Activated naive CD4-positive, alpha-beta T cell treated with anti-CD3 and anti-CD28 coated beads, Interleukin-2, amount 50 U/mL, for 72 hours (primary cell): Measurements from ENCODE around the gene COPS9. TPM values are rescaled to one million over a fixed set of nuclear protein-coding genes. Genes with fewer than 3 reads are reported as not detected.

Source experiments
- ATAC-seq, 2 donors: fragments of 150-1000 bp; cut with Tn5 transposase; 2 replicates each; pipeline ENCODE4 v1.10.0; 2021; ENCODE audit warnings: mild to moderate bottlenecking in 2 of 2, moderate library complexity in 2 of 2
- DNase-seq, 2 donors: peaks; one replicate each; pipeline ENCODE4 v3.0.0; 2021 to 2022; ENCODE audit warnings: low spot score in 2 of 2
- H3K27ac Mint-ChIP-seq, 2 donors: one replicate each; pipeline ENCODE4 v1.8.0; 2022; ENCODE audit warnings: mild to moderate bottlenecking in 2 of 2, mixed read lengths in 2 of 2
- H3K36me3 Mint-ChIP-seq, 2 donors: one replicate each; pipeline ENCODE4 v1.8.0; 2022; ENCODE audit warnings: mixed read lengths in 2 of 2
- H3K9me3 Mint-ChIP-seq, 2 donors: one replicate each; pipeline ENCODE4 v1.8.0; 2022; ENCODE audit warnings: mixed read lengths in 2 of 2
- total RNA-seq, 2 donors: library from RNA; stranded (reverse); gene quantifications; one replicate each; pipeline ENCODE4 v1.2.3, GENCODE V29; 2022

Gene COPS9
- total RNA-seq, 2 donors from 2014 or later = 92.9 to 97.6 TPM

- no peak for ATAC-seq
- Mint-ChIP-seq H3K9me3 (no peaks in the 10 kb centered on the region), H3K36me3 (peaks cover 7 to 38% of the 10 kb centered on the region in 2 donors), H3K27ac (peak overlapping the region; percentile 37 to 88)
- peak in 1 of 2 donors; percentile 14 for DNase-seq
Observed at GRCh38 chr2:240133401-240133800, 2.7 kb downstream of the COPS9 start.

GRCh38 chr2:240132651-240132980 lies 3.5 kb downstream of the COPS9 start:
- Mint-ChIP-seq H3K27ac (peak overlapping the region in 1 of 2 donors; percentile 37), H3K36me3 (peaks cover 10 to 39% of the 10 kb centered on the region in 2 donors), H3K9me3 (no peaks in the 10 kb centered on the region)
- no peak for ATAC-seq
- no peak for DNase-seq

- peaks cover 15 to 43% of the 10 kb centered on the region in 2 donors for H3K36me3 Mint-ChIP-seq
- DNase-seq = peak in 1 of 2 donors; percentile 49
- no peak for ATAC-seq
- H3K9me3 Mint-ChIP-seq = no peaks in the 10 kb centered on the region
- H3K27ac Mint-ChIP-seq = peak overlapping the region in 1 of 2 donors; percentile 47
Observed at GRCh38 chr2:240131941-240132650, 4.0 kb downstream of the COPS9 start.

GRCh38 chr2:240131296-240131695 lies 4.8 kb downstream of the COPS9 start:
- no peak for ATAC-seq
- H3K9me3 Mint-ChIP-seq = no peaks in the 10 kb centered on the region
- peak in 1 of 2 donors; percentile 38 for DNase-seq
- peaks cover 15 to 40% of the 10 kb centered on the region in 2 donors for H3K36me3 Mint-ChIP-seq
- no peak overlapping the region for H3K27ac Mint-ChIP-seq

GRCh38 chr2:240130393-240131195 lies 5.5 kb downstream of the COPS9 start:
- ATAC-seq = no peak
- Mint-ChIP-seq H3K27ac (no peak overlapping the region), H3K9me3 (no peaks in the 10 kb centered on the region), H3K36me3 (peaks cover 14 to 39% of the 10 kb centered on the region in 2 donors)
- DNase-seq = peak in 1 of 2 donors; percentile 20

GRCh38 chr2:240129731-240130392 lies 6.2 kb downstream of the COPS9 start:
- H3K27ac Mint-ChIP-seq = no peak overlapping the region
- DNase-seq (peak in 1 of 2 donors; percentile 28), ATAC-seq (no peak)
- peaks cover 9 to 34% of the 10 kb centered on the region in 2 donors for H3K36me3 Mint-ChIP-seq
- H3K9me3 Mint-ChIP-seq = no peaks in the 10 kb centered on the region

GRCh38 chr2:240129311-240129710 lies 6.8 kb downstream of the COPS9 start:
- Mint-ChIP-seq H3K36me3 (peaks cover 9 to 34% of the 10 kb centered on the region in 2 donors), H3K27ac (no peak overlapping the region), H3K9me3 (no peaks in the 10 kb centered on the region)
- no peak for ATAC-seq
- DNase-seq = peak in 1 of 2 donors; percentile 31

GRCh38 chr2:240128608-240129145 lies 7.4 kb downstream of the COPS9 start:
- peaks cover 9 to 34% of the 10 kb centered on the region in 2 donors for H3K36me3 Mint-ChIP-seq
- H3K9me3 Mint-ChIP-seq = no peaks in the 10 kb centered on the region
- no peak overlapping the region for H3K27ac Mint-ChIP-seq
- ATAC-seq (no peak), DNase-seq (peak in 1 of 2 donors; percentile 23)

- H3K36me3 Mint-ChIP-seq = peaks cover 9 to 30% of the 10 kb centered on the region in 2 donors
- DNase-seq (peak in 1 of 2 donors; percentile 21), ATAC-seq (no peak)
- H3K27ac Mint-ChIP-seq = peak overlapping the region in 1 of 2 donors; percentile 88
- no peaks in the 10 kb centered on the region for H3K9me3 Mint-ChIP-seq
Observed at GRCh38 chr2:240127911-240128607, 8.0 kb downstream of the COPS9 start.

- peaks cover 9 to 24% of the 10 kb centered on the region in 2 donors for H3K36me3 Mint-ChIP-seq
- H3K9me3 Mint-ChIP-seq = no peaks in the 10 kb centered on the region
- DNase-seq (peak in 1 of 2 donors; percentile 25), ATAC-seq (no peak)
- H3K27ac Mint-ChIP-seq = no peak overlapping the region
Observed at GRCh38 chr2:240127191-240127750, 8.8 kb downstream of the COPS9 start.

- Mint-ChIP-seq H3K27ac (peak overlapping the region in 1 of 2 donors; percentile 40), H3K36me3 (peaks cover 9 to 22% of the 10 kb centered on the region in 2 donors), H3K9me3 (no peaks in the 10 kb centered on the region)
- no peak for ATAC-seq
- no peak for DNase-seq
Observed at GRCh38 chr2:240126731-240127130, 9.4 kb downstream of the COPS9 start.

- ATAC-seq = no peak
- H3K9me3 Mint-ChIP-seq = no peaks in the 10 kb centered on the region
- peaks cover 9 to 22% of the 10 kb centered on the region in 2 donors for H3K36me3 Mint-ChIP-seq
- no peak overlapping the region for H3K27ac Mint-ChIP-seq
- peak in 1 of 2 donors; percentile 34 for DNase-seq
Observed at GRCh38 chr2:240125742-240126141, 10.4 kb downstream of the COPS9 start.

GRCh38 chr2:240124651-240125030 lies 11.5 kb downstream of the COPS9 start:
- peak overlapping the region in 1 of 2 donors; percentile 19 for H3K27ac Mint-ChIP-seq
- peaks cover 9 to 11% of the 10 kb centered on the region in 2 donors for H3K36me3 Mint-ChIP-seq
- DNase-seq = no peak
- no peaks in the 10 kb centered on the region for H3K9me3 Mint-ChIP-seq
- ATAC-seq = no peak

- no peak for ATAC-seq
- H3K27ac Mint-ChIP-seq = no peak overlapping the region
- DNase-seq = peak in 1 of 2 donors; percentile 20
- H3K36me3 Mint-ChIP-seq = peaks cover 9 to 10% of the 10 kb centered on the region in 2 donors
- H3K9me3 Mint-ChIP-seq = no peaks in the 10 kb centered on the region
Observed at GRCh38 chr2:240123821-240124650, 12.1 kb downstream of the COPS9 start.

- H3K9me3 Mint-ChIP-seq = no peaks in the 10 kb centered on the region
- H3K36me3 Mint-ChIP-seq = peaks cover 0 to 5% of the 10 kb centered on the region in 2 donors
- peak in 1 of 2 donors; percentile 23 for DNase-seq
- peak overlapping the region in 1 of 2 donors; percentile 29 for H3K27ac Mint-ChIP-seq
- ATAC-seq = peak in 1 of 2 donors; percentile 52
Observed at GRCh38 chr2:240121675-240122074, 14.4 kb downstream of the COPS9 start.
